ENCODE results near the gene DOLK.

- TF ChIP-seq CTCF (IDR thresholded peaks at IDR 0.05; ENCODE audit: poor library complexity, severe bottlenecking) (no peak), EZH2 (IDR thresholded peaks at IDR 0.05; ENCODE audit: borderline replicate concordance, insufficient read depth, low read length, poor library complexity, severe bottlenecking) (no peak), MXI1 (conservative IDR thresholded peaks at IDR 0.05; ENCODE audit: poor library complexity, severe bottlenecking) (no peak), POLR2AphosphoS5 (IDR thresholded peaks at IDR 0.05) (no peak), SMC3 (conservative IDR thresholded peaks at IDR 0.05; ENCODE audit: poor library complexity) (no peak), RAD21 (conservative IDR thresholded peaks at IDR 0.05) (no peak), REST (IDR thresholded peaks at IDR 0.05; ENCODE audit: borderline replicate concordance) (no peak)
Measured at GRCh38 chr9:128979111-128979510, 31.7 kb upstream of the DOLK start.
